Renal cortical epithelial cell (primary cell): ENCODE results near the gene PLA2G2C. TPM values are rescaled to one million over a fixed set of nuclear protein-coding genes. Genes with fewer than 3 reads are reported as not detected.

ENCODE experiments used
- DNase-seq: peaks from one replicate; pipeline ENCODE4 v3.0.0-alpha.2; 2011; ENCODE audit warnings: low read depth
- total RNA-seq: library from RNA; depleted of rRNA; stranded (reverse); fragments of >200 nt; gene quantifications from 2 replicates; pipeline ENCODE4 v1.2.3, GENCODE V29; 2014

PLA2G2C gene
- total RNA-seq, 1 donor from 2014 or later, result not detected

DNA sequence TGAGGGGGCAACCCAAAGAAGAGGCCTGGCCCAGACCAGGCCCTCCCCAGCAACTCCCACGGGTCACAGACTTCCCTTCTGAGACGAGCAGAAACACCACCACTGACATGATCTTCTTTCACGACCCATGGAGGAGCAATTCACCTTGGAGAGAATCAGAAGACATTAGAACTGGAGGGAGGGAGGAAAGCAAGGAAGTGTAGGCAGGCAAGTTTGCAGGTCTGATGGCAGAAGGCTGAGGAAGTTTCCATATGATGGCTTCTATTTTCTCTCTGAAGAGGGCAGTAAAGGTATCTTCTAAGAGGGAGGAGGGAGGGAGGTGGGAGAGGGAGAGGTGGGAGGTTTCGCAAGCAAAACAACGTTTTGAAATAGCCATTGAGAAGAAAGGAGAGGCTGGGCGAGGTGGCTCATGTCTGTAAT, 1.8 kb downstream of the PLA2G2C start:
- DNase-seq, result peak; percentile 47

DNA sequence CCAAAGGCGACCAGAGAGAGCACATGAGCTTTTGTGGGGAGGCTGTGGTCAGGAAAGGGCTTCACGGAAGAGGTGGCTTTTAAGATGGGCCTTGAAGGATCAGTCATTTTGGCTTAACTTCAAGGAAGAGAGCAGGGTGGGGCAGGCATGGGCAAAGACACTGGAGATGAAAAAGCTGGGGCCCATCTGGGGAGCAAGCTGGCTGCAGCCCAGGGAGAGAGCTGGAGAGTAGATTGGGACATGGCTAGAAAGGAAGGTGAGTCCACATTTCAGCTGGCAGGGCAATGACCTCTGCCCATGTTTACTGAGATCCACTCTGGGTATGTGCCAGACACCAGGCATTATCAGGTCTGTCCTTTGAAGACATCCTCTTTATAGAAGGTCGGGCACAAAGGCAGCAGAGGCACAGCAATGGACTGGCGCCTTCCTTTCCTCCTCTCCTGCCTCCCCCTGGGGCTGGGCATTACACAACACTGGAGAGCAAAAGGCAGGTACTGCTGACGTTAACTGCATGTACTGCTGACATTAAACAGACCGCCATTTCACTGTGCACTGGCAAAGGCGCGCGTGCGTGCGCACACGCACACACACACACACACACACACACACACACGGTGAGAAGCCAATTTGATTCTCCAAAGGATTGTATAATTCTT, 2.6 kb downstream of the PLA2G2C start:
- DNase-seq, result no peak

DNA sequence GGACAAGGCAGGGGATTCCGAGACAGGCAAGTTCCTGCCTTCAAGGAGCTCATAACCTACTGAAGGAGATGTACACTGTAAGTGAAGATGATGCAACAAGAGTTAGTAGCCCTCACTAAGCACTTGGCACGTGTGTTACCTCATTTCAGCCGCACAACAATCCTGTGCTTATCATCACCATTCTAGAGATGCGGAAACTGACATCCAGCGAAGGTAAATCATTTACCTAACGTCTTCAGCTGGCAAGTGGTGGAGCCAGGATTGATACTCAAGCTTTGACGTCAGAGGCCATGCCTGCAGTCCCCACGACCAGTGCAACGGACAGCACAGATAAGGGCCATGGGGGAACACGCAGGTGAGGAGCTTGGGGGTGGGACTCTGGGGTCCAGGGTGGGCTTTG, 3.3 kb downstream of the PLA2G2C start:
- no peak for DNase-seq

DNA sequence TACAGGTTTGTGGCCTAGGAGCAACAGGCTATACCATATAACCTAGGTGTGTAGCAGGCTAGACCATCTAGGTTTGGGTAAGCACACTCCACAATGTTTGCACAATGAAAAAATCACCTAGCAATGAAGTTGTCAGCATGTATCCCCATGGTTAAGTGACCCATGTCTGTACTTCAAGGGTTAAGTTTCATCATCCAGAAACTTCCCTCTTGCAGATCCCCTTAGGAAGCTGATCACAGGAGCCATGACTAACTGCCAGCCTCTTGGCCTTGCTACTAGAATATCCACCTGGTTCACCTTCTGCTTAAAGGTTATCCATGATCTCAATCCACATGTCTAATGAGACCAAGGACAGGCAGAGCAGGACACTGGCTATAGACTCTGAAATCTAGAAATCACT, 3.9 kb downstream of the PLA2G2C start:
- no peak for DNase-seq

DNA sequence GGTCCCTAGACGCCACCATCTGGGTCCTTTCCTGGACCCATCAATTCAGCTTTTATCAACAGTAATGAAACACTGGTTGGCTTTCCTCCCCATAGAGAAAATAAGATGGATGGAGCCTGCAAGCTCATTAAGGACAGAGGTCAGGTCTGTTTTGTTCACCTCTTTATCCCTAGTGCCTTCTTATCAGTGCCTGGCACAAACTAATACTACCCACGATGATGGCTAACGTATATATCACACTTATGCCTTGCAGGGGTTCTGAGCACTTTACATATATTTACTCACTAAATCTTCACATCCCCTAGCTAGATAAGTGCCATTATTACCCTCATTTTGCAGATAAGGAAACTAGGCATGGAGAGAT, 5.5 kb downstream of the PLA2G2C start:
- no peak for DNase-seq

DNA sequence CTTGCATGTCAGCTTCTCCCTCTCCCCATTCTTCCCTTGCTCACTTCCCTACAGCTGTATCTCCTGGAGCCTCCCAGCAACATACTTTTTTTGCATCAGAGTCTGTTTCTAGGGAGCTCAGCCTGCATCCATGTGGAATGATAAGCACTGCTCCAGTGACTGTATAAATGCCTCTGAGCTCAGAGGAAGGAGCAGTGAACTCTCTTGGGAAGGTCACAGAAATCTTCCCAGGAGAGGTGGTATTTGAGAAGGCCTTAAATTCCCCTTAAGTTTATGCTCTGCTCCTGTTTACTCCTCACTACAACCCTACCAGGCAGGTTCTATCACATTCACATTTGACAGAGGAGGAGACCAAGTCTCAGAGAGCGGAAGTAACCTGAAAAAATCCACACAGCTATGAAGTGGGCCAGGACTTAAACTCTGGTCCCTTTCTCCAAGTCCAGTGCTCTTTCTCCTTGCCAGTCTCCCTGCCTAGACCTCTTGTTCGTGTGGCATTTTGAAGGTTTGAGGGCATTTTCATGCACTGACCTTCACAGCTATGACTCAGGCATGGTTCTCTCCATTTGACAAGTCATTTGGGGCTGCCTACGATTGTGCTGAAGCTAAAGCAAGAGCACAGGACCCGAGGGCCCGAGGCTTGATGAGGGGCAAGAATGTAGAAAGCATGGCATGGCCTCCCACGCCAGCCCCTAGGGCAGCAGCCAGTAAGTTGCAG, 6.0 kb downstream of the PLA2G2C start:
- DNase-seq, result no peak

DNA sequence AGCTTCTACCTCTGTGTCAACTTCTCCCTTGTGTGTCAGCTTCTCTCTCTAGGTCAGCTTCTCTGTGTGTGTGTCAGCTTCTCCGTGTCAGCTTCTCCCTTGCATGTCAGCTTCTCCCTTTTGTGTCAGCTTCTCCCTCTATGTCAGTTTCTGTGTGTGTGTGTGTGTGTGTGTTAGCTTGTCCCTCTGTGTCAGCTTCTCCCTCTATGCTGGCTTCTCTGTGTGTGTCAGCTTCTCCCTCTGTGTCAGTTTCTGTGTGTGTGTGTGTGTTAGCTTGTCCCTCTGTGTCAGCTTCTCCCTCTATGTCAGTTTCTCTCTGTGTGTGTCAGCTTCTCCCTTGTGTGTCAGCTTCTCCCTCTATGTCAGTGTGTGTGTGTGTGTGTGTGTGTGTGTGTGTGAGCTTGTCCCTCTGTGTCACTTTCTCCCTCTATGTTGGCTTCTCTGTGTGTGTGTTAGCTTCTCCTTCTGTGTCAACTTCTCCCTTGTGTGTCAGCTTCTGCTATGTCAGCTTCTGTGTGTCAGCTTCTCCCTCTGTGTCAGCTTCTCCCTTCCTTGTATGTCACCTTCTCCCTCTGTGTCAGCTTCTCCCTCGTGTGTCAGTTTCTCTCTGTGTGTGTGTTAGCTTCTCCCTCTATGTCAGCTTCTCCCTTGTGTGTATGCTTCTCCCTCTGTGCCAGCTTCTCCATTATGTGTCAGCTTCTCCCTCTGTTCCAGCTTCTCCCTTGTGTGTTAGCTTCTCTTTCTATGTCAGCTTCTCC, 6.8 kb downstream of the PLA2G2C start:
- DNase-seq, result no peak

DNA sequence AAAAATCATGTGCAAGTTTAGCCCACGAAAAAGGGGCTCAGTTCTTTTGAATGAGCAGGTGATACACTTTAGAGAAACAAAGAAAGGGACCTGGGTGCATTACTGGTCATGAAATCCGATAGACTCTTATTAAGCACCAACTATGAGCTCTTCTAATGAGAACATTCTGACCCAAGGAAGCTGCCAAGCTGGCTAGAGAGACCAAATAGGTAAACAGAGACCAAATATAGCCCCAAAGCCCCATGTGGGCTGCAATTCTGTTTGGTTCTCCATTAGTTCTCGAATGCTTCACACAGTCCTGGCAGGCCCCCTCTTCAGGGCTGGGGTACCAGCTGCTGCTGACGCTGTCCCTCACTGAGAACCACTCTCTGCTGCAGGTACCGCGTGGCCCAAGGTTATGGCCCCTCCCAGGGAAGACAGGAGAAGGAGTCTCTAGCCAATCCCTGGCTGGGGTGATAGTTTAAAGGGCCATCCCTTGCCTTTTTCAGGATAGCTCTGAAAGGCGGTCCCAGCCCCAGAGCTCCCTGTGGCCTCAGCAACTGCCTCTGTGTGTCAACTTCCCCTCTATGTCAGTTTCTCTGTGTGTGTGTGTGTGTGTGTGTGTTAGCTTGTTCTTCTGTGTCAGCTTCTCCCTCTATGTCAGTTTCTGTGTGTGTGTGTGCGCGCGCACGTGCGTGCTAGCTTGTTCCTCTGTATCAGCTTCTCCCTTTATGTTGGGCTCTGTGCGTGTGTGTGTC, 7.5 kb downstream of the PLA2G2C start:
- no peak for DNase-seq

DNA sequence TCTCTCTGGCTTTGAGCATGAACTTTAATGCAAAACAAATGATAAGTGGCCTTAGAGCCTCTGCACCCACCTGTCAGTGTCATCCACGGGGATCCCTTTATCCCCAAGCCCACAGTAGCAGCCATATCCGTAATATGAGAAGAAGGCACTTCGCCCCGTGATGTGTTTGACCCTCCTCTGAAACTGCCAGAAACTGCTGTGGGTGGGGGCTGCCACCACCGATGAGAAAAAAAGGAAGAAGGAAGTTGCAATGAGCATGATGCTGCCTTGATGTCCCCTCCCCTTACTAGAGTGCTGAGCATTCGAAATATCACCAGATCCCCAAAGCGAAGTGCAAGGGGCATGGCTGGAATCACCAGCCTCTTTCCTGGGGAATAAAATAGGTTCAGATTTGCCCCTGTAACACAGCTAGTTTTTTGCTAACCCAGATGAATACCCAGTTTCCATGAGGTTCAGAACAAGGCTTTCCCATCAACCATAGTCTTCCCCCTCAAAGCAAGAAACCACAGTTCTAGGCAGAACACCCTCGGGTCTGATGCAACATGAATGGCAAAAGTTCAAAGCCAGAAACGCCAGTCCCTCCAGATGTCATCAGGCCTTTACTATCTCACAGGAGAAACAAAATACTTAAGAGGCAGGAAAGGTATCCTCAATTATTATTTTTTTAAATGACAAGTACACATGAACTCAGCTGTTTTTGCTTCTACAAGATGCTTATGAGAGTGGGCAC, 11.2 kb downstream of the PLA2G2C start:
- DNase-seq, result no peak

DNA sequence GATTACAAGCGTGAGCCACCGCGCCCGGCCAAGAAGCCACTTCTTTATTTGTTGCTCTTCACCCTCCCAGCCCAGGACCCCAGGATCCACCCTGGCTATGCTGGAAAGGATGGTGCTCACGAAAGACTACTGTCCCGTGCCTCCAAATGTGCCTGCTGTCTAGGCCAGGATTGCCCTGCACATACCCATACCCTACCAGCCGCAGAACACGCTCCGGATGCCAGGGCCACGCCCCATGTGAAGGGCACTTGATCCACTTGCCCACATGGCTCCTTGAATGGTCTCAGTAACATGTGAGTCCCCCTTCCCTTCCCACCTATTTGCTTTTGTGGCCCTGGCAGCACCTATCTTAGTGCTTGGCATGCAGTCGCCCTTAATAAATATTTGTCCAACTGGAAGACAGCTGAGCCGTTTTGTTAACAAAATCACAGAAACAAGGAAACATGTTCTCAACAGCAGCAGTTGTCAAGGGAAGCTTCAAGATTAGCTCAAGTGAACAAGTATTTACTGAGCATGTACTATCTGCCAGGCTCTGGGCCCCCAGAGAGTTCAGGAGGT, 14.2 kb downstream of the PLA2G2C start:
- no peak for DNase-seq

DNA sequence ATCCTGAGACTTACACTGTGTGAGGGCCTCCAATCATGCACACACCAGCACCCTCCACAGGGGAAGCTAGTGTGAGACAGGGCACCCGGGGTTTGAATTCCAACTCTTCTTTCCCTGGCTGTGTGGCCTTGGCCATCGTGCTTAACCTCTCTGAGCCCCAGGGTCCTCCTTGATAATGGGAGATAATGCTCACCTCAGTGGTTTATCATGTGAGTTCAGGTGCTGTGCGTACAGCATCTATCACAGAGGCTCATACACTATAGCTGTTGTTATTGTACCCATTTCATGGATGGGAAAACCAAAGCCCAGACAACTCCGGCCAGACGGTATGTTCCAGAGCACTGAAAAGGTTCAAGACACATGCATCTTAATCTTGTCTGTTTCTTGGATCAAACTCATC, 16.4 kb downstream of the PLA2G2C start:
- DNase-seq, result no peak

DNA sequence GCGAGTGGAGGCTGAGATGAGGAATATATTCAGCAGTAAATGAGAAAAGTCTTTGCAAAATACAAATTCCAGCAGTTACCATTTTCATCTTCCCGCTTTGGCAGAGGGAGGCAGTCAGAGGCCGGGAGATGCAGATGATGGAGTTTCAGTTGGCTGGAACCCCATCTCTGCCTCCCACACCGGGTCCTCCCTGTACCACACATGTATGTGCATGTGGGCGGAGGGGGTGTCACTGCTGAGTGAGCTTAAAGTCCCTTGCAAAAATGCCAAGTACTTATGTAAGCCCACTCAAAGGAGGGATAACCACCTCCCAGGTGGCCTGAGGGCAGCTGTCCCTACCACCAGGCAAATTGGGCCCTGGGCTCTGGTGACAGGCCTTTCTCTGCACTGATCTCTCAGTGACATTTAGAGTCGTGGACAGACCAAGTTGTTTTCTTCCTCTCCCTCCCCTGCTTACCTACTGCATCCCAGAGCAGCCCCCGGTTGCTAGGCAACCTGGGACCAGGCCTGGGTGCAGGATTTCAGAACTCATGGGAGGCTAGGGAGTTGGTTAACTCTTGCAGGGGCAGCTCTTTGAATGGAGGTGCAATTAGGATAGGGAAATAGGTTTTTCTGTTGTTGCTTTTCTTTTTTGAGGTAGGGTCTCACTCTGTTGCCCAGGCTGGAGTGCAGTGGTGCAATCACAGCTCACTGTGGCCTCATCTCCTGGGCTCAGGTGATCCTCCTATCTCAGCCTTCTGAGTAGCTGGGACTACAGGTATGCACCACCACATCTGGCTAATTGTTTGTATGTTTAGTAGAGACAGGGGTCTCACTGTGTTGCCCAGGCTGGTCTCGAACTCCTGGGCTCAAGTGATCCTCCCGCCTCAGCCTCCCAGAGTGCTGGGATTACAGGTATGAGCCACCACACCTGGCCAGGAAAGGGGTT, 17.5 kb downstream of the PLA2G2C start:
- DNase-seq, result no peak

DNA sequence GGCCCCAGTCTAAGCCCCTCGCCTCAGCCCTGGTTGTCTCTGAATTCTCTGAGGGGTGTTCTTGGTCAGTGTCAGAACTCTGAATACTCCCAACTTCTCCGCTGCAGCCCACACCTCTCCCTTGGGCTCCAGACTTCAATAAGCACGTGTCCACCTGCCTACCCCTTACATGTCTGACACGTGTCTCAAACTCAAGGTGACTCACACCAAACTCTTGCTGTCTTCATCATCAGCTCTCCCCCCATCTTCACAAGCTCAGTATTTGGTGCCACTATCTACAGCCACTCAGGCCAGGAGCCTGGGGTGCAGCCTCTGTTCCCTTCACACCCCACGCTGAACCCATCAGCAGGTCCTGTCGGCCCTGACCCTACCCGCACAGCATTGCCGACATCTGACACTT, 19.2 kb downstream of the PLA2G2C start:
- no peak for DNase-seq

DNA sequence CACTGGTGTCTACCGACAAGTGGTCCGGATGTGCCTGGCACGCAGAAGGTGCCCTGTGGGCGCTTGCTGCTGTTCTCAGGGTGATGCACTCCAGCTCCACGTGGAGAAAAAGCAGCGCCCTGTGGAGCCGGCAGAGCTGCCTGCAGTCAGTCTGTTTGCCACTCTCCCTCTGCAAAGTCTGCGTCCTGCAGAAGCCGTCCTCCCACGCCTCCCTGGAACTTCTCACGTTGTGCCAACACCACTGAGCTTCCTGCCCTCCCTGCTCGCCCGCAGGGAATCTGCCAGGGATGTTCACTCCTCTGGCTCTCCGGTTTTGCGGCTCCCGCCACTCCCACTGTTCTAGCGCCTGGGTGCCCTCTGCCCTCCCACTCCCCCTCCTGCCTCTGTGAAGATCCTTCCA, 20.3 kb downstream of the PLA2G2C start:
- peak; percentile 33 for DNase-seq

DNA sequence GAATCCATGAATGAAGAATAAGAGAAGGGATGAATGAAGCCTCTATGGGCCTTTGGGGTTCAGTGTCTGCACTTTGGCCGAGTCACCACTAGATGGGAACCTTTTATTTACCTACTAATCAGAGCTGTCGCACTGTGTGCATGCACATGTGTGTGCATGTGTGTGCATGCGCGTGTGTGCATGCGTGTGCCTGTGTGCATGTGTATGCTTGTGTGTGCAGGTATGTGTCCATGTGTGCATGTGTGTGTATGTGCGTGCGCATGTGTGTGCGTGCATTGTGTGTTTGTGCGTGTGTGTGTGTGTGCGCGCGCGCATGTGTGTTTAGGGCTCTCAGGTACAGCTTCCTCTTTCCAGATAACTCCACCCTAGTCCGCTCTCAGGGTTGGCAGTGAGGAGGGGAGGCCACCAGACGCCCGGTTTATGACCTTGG, 20.8 kb downstream of the PLA2G2C start:
- no peak for DNase-seq

DNA sequence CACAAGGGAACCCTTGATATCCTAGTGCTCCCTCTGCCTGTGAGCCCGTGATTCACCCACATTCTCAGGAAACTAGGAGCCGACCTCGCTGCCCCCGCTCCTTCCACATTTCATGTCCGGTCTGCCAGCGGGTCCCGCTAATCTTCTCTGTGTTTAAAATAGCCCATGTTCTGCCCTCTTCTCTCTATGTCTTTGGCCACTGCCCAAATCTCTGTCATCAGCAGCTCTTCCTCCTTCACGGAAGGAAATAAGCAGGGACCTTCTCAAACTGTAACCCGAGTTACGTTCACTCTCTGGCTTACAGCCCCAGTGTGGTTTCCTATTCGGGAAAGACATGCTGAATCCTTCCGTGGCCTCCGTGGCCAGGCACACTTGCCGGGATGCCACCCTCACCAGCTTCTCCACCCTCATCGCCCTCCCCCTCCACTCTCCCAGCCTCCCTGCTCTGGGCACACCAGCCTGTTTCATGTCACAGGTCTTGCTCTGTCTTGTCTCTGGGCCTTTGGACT, 21.6 kb downstream of the PLA2G2C start:
- DNase-seq, result no peak

DNA sequence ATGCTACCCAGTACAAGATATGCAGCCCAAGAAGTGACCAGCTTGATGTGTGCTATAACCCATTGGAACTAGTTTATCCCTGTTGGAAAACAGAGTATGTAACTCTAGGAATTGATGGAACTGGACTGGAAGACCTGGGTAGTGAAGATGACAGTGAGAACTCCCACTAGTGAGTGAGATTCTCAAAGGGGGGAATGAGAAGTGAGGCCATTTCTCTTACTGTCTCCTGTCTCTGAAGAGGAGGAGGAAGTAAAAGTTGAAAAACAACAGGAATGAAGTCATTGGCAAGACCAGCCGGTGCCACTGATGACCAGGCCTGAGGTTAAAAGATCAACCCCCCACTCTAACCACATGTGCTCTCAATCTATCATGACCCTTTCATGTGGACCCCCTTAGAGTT, 26.3 kb downstream of the PLA2G2C start:
- DNase-seq, result no peak

DNA sequence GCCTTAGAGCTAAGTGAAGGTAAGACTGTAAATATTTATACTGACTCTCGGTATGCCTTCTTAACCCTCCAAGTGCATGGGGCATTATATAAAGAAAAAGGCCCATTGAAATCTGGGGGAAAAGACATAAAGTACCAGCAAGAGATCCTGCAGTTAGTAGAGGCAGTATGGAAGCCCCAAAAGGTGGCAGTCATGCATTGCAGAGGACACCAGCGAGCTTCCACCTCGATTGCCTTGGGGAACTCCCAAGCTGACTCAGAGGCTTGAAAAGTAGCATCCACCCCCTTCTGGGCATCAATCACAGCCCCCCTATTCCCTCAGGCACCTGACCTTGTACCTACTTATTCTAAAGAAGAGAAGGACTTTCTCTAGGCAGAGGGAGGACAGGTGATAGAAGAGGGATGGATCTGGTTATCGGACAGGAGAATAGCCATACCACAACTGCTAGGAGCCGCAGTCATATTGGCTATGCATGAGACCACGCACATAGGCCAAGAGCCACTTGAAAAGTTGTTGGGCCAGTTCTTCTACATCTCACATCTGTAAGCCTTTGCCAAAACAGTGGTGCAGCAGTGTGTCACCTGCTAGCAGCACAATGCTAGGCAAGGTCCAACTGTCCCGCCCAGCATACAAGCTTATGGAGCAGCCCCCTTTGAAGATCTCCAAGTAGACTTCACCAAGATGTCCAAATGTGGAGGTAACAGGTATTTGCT, 27.8 kb downstream of the PLA2G2C start:
- no peak for DNase-seq

DNA sequence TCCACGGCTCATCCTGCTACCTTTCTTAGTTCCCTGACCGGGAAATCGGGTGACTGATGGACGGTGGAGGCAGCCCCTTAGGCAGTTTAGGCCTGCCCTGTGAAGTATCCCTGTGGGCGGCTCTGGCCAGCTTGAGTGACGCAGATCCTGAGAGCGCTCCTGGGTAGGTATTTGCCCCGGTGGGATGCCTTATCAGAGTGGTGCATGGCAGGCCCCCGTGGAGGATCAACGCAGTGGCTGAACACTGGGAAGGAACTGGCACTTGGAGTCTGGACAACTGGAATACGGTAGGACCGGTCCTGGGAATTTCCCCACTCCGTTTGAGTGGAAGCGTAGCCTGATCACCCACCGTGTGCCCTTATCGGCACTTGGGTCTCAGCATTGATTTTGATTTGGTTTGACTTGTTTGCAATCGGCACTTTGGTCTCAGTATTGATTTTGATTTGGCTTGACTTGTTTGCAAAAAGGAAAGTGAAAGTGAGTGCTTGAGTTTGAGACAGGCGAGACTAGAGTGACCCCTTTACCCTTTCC, 32.0 kb downstream of the PLA2G2C start:
- no peak for DNase-seq
